GM18498 (cell line): ENCODE data around the gene CARD19.
"Not testable (repeated sequence)": the region's sequence is repeated elsewhere in the genome, so short reads cannot be mapped to it uniquely, and the experiment has no call there.

Experiments
- ATAC-seq: cut with Tn5 transposase; IDR thresholded peaks from one replicate; pipeline ENCODE4 v1.9.1; 2021; ENCODE audit warnings: mild to moderate bottlenecking, moderate library complexity; ENCODE audit not compliant: unreplicated experiment

CARD19 gene

DNA sequence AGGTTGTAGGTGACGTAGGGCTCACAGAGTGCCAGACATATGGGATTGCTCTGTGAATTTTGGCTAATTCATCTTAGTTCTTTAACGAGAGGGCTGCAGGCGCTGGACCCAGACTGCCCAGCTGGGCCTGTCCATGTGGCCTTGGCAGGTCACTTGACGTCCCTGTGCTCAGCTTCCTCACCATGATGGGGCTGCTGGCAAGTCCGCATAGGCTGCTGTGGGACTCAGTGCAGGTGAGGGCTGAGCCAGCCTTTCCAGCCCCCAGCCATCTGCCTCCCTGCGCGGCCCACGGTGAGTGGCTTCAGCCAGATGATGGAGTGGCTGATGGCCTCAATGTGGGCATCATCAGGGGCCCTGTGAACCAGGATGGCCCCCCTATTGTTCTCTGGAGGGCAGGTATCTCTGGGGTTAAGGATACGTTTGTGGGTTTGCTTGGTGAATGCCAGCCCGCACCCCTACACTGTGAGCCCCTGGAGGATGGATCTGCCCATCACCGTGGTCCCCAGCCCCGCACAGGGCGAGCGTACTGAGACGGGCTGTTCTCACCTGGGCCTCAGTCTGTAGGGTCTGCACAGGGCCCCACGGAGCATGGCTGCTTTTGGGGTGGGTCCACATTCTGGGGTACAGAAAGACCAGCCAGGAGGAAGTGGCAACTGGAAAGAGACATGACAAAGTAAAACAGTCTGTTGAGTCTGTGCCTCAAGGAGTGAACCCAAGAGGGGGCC is 3.7 kb downstream of the CARD19 start:
- no peak for ATAC-seq

DNA sequence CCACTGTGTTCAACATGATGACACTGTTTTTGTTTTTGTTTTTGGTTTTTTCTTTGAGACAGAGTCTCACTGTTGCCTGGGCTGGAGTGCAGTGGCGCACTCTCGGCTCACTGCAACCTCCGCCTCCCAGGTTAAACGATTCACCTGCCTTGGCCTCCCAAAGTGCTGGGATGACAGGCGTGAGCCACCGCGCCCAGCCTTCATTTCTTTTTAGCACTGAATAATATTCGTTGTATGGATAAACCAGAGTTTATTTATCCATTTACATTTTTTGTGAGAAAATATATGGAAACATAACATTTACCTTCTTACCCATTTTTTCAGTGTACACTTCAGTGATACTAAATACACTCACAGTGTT is 4.2 kb downstream of the CARD19 start:
- no peak for ATAC-seq

GRCh38 chr9:93101086-93101485 is 5.1 kb downstream of the CARD19 start:
- ATAC-seq, result not testable (repeated sequence)

GRCh38 chr9:93105620-93106019 is 9.6 kb downstream of the CARD19 start:
- ATAC-seq, result no peak

GRCh38 chr9:93107151-93107824 is 11.3 kb downstream of the CARD19 start:
- ATAC-seq, result no peak

DNA sequence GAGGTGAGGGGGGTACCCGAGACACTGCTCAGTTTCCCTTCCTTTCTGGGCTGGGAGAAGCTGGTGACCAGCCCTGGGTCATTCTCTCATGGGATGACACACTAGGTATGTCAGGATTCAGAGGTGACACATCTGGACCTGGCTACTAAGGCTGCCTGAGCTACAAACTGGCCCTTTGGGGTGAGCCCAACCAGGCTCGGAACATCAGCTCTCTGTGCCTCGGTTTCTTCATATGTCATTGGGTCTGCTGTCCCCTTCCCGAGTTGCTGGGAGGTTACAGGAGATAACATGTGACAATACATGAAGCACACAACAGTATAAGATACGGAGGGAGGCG is 11.8 kb downstream of the CARD19 start:
- ATAC-seq, result no peak

DNA sequence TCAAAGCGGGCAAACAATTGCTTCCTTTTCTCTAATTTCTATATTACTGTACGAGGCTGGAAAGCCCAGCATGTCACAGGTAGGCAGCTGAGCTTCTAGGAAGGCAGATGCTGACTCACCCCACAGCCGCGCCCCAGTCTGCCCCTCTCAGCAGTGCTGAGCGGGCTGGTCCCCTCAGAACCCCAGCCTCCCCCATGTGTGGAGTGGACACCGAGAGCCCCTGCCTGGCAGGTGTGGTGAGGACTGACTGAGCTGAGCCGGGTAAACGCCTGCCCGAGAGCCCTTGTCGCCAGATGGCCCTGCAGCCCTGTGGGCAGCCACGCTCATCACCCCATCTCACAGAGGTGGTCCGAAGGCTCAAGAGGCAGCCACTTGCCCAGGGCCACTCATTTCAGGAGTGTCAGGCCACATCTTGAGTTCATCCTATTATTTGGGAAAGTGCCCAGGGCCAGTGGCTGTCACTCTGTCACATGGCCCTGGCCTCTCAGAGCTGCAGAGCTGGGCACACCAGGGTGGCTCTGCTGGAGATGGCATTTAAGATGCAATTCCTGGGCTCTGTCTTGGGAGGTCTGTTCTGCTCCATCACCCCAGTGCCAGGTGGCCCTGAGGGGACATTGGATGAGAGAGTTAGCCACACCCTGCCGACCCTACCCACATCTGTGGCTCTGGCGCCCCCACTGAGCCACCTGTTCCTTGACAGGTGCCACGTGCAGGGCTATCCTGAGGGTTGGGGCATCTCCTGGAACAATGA is 12.4 kb downstream of the CARD19 start:
- no peak for ATAC-seq

GRCh38 chr9:93110311-93110855 is 14.4 kb downstream of the CARD19 start:
- no peak for ATAC-seq

DNA sequence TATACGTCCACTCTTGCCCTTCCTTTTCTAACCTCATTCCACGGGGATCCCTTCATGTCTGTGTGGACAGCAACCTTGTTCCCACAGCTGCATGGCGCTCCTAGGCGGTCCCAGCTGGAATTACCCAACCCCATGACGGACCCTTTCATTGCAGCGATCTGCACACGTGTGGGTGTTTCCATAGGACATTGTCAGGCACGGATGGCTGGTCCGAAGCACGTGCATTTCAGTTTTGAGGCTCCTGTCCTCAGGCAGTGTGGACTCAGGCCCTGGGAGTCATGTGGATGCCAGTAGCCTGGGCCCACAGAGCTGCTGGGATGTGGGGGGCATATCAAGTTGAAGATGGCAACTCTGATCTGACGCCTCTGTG is 15.0 kb downstream of the CARD19 start:
- no peak for ATAC-seq

DNA sequence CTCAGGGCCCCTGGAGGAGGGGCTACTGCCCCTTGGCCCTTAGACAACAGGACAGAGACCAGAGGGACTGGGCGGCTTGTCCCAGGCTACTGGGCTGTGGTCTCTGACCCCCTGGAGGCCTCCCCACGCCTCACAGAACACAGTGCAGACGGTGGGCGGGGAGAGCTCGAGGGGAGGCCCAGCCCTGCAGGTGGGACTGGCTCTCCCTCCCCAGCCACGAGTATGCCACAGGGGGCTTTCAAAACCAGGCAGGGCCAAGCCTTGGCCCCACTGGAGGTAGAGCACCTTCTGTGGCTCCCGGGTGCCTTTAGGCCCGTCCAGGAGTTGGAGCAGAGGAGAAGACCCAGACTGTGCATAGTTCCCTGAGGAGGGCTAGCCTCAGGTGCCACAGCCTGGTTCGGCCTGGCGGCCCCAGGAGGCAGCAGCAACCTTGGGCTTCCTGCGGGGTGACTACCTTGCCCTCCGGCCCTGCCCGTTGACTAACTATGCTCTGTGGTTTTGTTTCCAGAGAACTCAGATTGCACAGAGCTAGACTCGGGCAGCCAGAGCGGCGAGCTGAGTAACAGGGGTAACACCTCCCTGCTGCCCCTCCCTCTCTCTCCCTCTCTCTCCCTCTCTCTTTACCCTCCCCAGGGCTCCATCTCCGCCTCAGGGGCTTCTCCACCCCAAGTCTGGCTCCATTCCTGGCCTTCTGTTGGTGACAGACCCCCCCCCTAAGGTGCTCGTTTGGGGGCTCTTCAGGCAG is 15.5 kb downstream of the CARD19 start:
- no peak for ATAC-seq

GRCh38 chr9:93112116-93112863 is 16.3 kb downstream of the CARD19 start:
- no peak for ATAC-seq

GRCh38 chr9:93112864-93113389 is 16.9 kb downstream of the CARD19 start:
- no peak for ATAC-seq

GRCh38 chr9:93114169-93114983 is 18.4 kb downstream of the CARD19 start:
- ATAC-seq, result no peak

DNA sequence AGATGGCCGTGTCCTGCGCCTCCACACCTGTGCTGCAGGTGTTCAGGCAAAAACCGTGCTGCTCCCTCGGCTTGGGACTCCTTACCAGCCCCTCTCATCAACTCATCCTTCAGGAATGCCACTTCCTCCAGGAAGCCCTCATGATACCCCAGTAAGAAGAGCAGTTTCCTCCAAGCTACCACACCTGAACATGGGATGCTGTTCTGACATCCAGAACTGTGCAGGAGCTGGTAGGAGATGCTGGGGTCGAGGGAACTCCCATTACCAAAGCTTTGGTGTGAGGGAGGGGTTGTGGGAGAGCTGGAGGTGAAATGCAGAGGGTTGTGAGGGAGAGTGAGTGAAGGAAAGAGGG is 18.9 kb downstream of the CARD19 start:
- no peak for ATAC-seq

DNA sequence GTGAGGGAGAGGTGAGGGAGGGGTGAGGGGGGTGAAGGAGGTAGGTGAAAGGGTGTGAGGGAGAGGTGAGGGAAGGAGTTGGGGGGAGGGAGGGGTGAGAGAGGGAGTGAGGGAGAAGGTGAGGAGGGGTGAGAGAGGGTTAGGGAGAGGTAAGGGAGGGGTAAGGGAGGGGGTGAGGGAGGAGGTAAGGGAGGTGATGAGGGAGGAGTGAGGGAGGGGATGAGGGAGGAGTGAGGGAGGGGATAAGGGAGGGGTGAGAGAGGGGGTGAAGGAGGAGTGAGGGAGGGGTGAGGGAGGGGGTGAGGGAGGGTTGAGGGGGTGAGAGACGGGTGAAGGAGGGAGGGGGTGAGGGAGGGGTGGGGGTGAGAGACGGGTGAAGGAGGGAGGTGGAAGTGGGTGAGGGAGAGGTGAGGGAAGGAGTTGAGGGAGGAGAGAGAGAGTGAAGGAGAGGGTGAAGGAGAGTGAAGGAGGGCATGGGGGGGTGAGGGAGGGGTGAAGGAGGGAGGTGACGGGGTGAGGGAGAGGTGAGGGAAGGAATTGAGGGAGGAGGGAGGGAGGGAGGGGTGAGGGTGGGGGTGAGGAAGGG is 19.6 kb downstream of the CARD19 start:
- no peak for ATAC-seq

DNA sequence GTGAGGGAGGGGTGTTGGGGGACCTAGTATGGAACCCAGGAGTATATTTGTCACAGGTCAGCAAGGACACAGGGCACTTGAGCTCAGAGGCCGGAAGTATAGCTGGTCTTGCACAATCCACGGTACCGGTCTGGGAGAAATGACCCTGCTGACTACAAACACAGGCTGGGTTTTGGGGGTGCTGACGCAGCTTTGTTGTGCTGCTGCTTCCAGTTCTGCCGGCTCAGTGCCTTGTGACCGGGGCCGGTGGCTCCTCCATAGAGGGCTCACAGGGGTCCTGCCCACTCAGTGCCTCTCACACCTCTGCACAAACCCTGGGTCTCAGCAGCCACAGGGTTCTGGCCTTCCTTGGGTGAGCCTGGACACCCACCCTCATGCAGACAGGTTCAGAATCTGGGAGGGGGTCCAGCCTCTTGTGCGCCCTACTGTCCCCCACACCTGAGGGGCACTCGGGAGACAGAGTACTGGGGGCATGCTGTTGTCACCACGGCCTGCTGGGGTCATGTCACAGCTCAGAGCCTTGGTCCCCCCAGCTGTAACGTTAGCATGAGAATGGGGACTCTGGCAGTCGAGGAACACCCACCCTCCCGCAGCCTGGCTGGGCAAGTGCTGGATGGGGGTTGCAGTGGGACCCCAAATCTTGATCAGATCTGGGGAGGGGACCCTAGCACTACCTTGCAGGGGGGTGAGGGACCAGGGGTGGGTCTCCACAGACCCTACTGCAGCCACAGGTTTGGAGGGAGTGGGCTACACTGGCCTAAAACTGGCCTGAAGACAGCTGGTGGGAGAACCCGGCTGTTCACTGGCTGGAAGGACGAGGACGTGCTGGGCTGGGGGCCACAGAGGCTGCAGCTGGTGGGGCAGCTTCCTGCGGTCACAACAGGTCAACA is 20.3 kb downstream of the CARD19 start:
- ATAC-seq, result no peak

DNA sequence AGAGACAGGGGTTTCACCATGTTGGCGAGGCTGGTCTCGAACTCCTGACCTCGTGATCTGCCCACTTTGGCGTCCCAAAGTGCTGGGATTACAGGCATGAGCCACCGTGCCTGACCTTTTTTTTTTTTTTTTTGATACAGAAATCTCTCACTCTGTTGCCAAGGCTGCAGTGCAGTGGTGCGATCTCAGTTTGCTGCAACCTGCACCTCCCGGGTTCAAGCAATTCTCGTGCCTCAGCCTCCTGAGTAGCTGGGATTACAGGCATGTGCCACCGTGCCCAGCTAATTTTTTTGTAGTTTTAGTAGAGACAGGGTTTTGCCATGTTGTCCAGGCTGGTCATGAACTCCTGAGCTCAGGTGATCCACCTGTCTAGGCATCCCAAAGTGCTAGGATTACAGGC is 21.5 kb downstream of the CARD19 start:
- ATAC-seq, result not testable (repeated sequence)
